GM08714 (cell line): Measurements from ENCODE around the gene FAM184A.

Source experiments
- H3K4me3 ChIP-seq: fragments of 200-500 bp; sonication (Bioruptor generic); 2 replicates; pipeline ENCODE4 v1.5.1; 2014; ENCODE audit warnings: mild to moderate bottlenecking, low read length, inconsistent platforms
- ZNF274 ChIP-seq: IDR thresholded peaks from 2 replicates; pipeline ENCODE4 v1.6.1; 2012; ENCODE audit warnings: mild to moderate bottlenecking, low read depth, low read length

The FAM184A gene

GRCh38 chr6:118952683-118953082 is 125.8 kb downstream of the FAM184A start:
- no peak for TF ChIP-seq ZNF274
- H3K4me3 ChIP-seq, result no peak overlapping the region

GRCh38 chr6:118945217-118945616 is 133.2 kb downstream of the FAM184A start:
- H3K4me3 ChIP-seq, result no peak overlapping the region
- TF ChIP-seq ZNF274, result no peak

GRCh38 chr6:118940770-118941169 is 137.7 kb downstream of the FAM184A start:
- no peak for TF ChIP-seq ZNF274
- H3K4me3 ChIP-seq, result no peak overlapping the region

GRCh38 chr6:118939683-118940082 is 138.8 kb downstream of the FAM184A start:
- no peak overlapping the region for H3K4me3 ChIP-seq
- TF ChIP-seq ZNF274, result no peak

GRCh38 chr6:118935978-118936703 is 142.3 kb downstream of the FAM184A start:
- no peak overlapping the region; the same call in 1 of the 2 replicates for H3K4me3 ChIP-seq
- no peak for TF ChIP-seq ZNF274

- peak overlapping the region; percentile 99 for H3K4me3 ChIP-seq
- no peak for TF ChIP-seq ZNF274
Measured at GRCh38 chr6:118935331-118935668, 143.2 kb downstream of the FAM184A start.

GRCh38 chr6:118934461-118935330 is 143.8 kb downstream of the FAM184A start, which contains the start of gene MCM9:
TSS of gene MCM9 (minus strand) at chr6:118935159. CDS start at chr6:118931723, 3,436 bp downstream.
- peak within 1 kb of the TSS; percentile 99 for H3K4me3 ChIP-seq
- TF ChIP-seq ZNF274, result no peak

- peak overlapping the region; percentile 99 for H3K4me3 ChIP-seq
- no peak for TF ChIP-seq ZNF274
Measured at GRCh38 chr6:118933855-118934460, 144.5 kb downstream of the FAM184A start.

- no peak overlapping the region for H3K4me3 ChIP-seq
- TF ChIP-seq ZNF274, result no peak
Measured at GRCh38 chr6:118932421-118932820, 146.0 kb downstream of the FAM184A start.

GRCh38 chr6:118931436-118931835 is 147.0 kb downstream of the FAM184A start:
- no peak for TF ChIP-seq ZNF274
- no peak overlapping the region for H3K4me3 ChIP-seq

GRCh38 chr6:118930680-118931079 is 147.8 kb downstream of the FAM184A start:
- H3K4me3 ChIP-seq, result no peak overlapping the region
- TF ChIP-seq ZNF274, result no peak

- H3K4me3 ChIP-seq, result no peak overlapping the region
- no peak for TF ChIP-seq ZNF274
Measured at GRCh38 chr6:118923035-118923434, 155.4 kb downstream of the FAM184A start.

- no peak for TF ChIP-seq ZNF274
- H3K4me3 ChIP-seq, result no peak overlapping the region
Measured at GRCh38 chr6:118921084-118921483, 157.4 kb downstream of the FAM184A start.

- H3K4me3 ChIP-seq, result no peak overlapping the region
Measured at GRCh38 chr6:118918329-118918725, 160.1 kb downstream of the FAM184A start.

GRCh38 chr6:118917546-118918328 is 160.7 kb downstream of the FAM184A start:
- TF ChIP-seq ZNF274, result no peak

More at GRCh38 chr6:118918329-118918725, 160.1 kb downstream of the FAM184A start:
- TF ChIP-seq ZNF274, result no peak

More at GRCh38 chr6:118917546-118918328, 160.7 kb downstream of the FAM184A start:
- no peak overlapping the region for H3K4me3 ChIP-seq
